Activated T-helper 1 cell treated with Interleukin-2 at 50 U/mL for 16 hours (primary cell): ENCODE data around the gene POLN.
"Not testable (repeated sequence)": the region's sequence is repeated elsewhere in the genome, so short reads cannot be mapped to it uniquely, and the experiment has no call there.

ENCODE experiments used
- DNase-seq: peaks from one replicate; pipeline ENCODE4 v3.0.0-alpha.2; 2020; ENCODE audit warnings: low read depth

The POLN gene

DNA sequence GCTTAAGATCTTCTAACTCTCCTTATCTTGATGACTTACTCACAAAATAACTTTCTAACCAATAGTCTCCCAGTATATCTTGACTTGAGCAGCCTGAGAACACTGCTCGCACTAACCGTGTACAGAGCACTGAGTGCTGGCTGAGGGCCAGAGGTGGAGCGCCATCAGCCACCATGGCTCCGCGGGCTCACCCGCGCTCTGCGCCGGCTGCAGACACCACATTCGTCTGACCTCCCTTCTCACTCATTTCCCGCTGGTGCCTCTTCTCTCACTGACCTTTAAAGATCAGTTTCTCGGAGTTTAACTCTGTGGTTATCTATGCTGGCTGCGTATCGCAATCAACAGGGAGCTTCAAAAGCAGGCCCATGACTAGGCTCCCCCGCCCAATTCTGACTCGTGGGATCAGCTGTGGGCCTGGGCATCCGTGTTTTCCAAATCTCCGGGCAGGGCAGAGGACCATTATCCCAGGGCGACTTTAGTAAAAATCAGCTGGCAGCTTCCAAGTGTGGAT is 78.6 kb downstream of the POLN start:
- no peak for DNase-seq

GRCh38 chr4:2161092-2161703 is 80.7 kb downstream of the POLN start:
- not testable (repeated sequence) for DNase-seq

- no peak for DNase-seq
Measured at GRCh38 chr4:2159931-2160330, 82.0 kb downstream of the POLN start.

DNA sequence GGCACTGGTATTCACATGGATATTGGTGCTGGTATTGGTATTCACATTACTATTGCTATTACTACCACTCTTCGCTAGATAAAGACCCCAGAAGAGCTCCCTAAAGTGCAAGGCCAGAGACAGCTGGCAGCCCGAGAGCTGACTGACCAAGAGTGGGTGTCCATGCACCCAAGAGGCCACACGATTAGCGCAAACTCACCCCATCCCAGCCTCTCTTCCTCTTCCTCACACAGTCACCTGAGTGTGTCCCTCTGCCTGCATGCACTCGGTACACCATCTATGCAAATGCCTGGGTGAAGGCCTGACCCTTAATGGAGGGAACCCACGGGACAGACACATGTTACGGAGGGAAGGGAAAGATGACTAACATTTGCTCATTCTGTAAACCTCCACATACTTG is 86.7 kb downstream of the POLN start:
- DNase-seq, result no peak

DNA sequence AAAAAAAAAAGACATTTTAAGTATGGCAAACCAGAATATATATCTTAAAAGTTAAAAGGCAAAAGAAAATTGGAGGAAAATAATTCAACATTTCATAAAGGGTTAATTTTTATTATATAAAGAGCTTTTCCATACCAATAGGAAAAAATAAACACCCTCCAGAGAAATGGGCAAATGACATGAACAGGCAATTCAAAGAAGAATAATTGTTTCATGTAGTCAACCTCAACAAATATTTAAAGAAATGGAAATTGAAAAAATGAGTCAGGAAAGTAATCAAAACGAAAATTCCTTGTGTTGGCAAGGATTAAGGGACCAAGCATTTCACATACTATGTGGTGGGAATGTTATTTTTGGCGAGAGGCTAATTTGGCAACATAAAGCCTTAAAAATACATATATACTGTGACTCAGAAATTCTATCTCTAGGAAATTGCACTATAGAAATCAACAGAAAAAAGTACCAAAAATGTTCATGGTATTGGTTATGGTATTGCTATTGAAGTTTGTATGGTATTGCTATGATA is 87.6 kb downstream of the POLN start:
- DNase-seq, result no peak

DNA sequence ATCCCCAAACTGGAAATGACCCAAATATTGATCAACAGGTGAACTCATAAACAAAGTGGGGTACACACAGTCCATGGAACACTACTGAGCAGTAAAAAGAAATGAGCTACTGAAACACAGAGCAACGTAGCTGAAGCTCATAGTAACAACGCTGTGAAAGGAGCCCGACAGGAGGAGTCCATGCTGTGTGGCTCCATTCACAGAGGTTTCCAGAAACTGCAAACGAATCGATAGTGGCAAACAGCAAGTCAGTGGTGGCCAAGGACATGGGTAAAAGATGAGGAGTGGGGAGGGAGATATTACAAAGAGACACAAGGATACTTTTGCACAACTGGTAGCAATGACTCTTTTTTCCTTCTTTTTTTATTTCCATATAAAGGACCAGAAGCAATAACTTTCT is 90.4 kb downstream of the POLN start:
- DNase-seq, result no peak

GRCh38 chr4:2150076-2150475 is 91.8 kb downstream of the POLN start:
- no peak for DNase-seq

GRCh38 chr4:2142630-2143427 is 99.1 kb downstream of the POLN start:
- DNase-seq, result no peak

DNA sequence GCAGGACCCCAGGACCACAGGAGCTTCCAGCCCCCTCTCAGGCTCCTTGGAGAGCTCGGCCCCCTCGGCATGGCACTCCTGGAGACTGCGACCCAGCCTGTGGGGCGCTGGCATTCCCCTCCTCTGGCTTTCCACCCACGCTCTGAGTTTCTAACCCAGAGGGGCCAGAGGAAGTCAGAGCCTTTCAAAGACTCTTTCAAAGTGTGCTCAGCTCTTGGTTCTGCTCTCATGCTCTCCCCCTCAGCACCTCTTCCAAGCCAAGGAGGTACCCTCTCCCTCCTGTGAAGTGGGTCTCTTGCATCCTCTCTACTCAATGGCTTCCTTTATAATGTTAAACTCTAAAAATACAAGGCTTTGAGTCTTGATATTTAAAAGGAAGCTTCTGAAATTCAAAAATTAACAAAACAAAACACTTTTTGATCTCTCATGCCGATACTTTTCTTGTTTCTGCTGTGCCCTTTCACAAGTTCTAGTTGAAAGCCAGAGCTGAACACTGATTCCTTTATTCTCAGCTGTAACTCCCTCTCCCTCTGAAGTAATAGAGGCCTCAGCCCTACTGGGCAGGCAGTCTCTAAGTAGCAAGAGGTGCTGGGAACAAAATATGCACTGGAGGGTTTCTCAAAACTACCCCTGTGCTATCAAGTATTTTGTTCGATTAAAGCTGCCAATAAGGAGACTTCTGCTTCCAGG is 100.0 kb downstream of the POLN start:
- no peak for DNase-seq

DNA sequence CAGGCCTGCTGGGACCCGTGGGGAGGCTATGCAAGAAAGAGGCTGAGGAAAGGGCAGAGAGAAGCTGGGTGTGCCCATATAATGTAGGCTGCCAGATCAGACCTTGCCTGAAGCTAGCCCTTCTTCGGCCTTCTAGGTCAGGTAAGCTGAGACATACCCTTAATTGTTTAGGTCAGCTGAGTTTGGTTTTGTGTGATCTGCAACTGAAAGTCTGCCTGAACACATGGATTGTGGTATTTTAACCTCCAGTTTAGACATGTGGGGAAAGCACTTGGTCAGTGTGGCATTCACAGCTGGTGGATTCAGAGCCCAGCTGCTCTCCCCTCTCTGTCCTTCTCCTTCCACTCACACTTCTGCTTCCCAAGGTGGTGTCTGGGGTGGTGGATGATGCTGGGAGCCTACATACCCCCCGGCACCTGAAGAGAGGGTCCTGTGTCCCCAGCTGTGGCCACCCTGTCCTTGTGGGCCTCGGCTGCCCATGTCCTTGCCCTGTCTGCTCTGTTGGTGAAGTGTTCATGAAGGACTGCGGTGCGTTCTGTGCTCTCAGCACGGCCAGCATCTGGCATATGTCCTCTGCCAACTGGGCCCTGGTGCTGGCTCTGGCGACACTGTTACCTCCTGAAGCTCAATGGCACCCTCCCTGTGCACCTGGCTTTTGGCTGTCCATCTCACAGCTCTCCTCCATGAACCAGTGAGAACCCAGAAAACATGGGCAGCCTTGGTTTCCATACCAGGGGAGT is 100.7 kb downstream of the POLN start:
- DNase-seq, result no peak

DNA sequence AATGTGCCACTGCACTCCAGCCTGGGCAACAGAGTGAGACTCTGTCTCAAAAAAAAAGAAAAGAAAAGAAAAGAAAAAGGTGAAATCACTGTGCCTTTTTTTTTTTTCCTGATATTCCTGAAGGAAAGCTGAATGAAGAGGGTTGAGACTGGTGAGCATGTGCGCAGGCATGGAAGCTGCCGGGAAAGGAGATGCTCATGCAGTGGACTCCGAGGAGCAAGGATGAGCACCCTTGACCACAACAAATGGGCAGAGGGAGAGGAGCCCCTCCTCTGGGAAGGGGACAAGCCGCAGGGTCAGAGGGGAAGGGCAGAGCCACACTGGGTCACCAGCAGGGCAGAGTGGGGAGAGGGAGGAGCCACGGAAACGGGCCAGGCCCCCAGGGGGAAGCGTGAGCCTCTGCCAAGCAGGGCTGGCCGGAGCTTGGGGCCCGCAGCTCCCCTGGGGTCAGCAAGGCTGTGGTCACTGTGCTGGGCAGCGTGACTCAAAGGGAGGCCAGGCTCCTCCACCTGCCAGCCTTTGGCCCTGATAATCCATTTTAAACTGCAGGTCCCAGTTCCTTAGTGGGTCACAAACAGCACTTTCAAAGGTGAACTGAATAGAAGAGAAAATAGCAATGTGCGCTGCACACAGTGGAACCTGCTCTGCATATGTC is 102.9 kb downstream of the POLN start:
- DNase-seq, result no peak

DNA sequence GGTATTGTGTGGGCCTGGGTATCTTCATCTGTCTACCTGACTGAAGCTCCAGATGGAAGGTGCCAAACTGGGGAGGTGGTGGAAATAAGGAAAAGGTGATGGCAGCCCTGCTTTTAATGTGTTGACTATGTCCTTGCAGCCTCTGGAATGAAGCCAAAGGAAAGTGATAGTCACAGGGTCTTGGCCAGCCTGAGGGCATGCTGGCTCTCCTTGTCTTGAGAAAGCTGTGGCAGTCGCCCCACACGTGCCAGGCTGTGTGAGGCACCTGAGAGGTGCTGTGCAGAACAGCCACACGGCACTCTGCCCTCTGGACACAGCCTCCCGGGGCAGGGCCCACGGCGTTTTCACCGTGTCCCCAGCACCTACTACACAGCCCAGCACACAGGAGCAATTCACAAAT is 105.2 kb downstream of the POLN start:
- DNase-seq, result no peak

DNA sequence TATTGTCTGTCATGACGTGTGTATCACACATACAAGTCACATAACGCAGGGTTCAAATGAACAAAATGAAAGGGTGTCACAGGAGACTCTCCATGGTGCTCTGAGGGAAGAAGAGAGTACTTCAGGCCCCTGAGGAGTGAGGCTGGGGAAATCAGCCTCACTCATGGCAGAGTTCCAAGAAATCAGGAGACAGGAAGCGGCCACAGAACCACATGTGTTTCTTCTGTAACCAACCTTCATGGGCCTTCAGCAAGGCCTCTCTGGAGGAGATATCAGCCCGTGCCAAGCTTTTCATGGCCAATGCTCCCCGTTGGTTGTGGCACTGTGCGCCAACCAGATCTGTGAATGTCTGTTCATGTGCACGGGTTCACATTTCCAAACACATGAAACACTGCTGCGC is 106.8 kb downstream of the POLN start:
- DNase-seq, result no peak

DNA sequence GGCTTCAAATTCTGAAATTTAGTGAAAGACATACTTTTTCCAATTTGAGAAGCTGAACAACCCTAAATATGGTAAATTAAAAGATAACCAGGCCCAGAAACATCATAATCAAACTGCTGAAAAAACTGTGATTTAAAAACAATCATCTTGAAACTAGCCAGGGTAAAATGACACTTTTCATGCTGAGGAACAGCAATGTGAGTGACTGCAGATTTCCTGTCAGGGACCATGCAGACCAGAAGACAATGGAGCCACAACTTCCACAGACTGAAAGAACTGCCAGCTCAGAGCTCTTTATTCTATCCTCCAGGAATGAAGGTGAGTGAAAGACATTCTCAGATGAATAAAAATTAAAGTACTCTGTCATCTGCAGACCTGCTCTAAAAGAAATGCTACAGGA is 109.5 kb downstream of the POLN start:
- DNase-seq, result no peak

DNA sequence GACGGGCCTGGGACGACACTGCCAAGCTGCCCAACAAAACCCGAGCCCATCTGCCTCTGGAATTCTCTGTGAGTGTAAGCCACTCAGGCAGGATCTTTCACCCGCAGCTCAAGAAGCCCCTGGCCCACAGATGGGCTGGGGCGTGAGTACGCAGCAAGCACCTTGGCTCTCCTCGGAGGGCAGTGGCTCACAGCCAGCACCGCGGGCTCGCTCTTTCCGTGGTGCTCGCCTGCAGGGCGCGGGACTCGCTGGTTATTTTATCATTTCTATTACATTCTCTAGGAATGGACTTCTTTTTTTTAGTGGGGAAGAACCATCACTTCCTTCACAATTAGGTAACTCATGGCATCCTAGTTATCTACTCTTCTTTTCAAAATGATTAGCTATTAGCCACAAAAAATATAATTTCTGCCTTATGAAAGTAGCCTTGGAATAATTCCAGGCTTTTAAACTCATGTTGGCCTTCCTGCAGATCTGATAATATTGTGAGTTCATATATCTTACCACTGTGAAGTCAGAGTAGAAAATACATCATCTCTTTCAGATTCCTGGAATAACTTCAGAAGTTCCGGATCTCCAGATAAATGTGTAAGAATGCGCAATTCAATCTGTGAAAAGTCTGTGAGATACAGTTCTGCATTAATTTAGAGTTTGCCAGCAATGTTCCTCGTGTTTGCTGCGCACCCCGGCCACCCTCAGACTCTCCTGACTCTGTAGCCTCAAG is 114.2 kb downstream of the POLN start:
- no peak for DNase-seq

DNA sequence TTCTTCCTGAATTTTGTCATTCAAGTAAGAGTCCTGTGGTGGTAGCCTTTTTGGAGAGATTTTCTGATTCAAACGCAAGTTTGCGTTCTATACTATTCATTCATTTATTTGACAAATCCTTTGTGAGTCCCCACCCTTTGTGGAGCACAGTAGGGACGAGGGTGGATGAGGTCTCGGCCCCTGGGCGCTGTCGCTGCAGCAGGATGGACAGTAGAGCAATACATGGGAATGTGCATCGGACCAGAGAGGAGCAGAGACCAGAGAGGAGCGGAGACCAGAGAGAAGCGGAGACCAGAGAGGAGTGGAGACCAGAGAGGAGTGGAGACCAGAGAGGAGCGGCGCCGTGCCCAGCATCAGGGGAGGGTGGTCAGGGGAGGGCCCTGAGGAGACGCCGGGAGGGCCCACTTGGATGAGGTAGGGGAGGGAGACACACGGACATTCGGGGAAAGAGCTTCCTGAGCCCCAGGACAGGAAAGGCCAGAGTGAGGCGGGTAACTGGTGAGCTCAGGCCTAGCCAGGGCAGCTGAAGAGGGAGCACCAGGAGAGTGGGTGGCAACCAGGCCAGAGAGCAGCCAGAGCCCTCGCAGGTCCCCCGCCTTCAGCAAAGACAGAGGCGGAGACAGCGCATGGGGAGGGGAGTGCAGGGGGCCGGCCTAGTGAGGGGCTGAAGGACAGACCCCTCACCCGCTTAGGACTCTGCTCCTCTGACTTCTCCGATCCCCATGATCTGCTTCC is 115.4 kb downstream of the POLN start:
- no peak for DNase-seq

GRCh38 chr4:2125831-2126230 is 116.1 kb downstream of the POLN start:
- DNase-seq, result no peak

DNA sequence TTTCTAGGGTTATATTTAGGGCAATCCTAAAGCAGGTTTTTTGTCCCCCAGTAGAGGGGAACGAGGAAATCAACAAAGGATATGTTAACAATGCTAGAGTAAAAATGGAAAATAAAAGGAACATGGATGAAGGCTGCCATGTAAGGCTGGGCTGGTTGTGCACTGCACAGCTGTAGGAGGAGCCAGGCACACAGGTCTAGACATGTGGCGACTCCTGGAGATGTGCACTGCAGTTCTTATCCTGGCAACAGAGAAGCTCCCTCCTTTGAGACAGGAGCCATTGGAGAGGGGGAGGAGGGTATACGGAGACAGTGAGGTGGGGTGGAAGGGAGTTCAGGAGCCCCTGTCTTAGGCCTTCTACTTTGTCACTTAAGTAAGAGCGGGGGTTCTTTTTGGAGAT is 116.9 kb downstream of the POLN start:
- DNase-seq, result no peak

DNA sequence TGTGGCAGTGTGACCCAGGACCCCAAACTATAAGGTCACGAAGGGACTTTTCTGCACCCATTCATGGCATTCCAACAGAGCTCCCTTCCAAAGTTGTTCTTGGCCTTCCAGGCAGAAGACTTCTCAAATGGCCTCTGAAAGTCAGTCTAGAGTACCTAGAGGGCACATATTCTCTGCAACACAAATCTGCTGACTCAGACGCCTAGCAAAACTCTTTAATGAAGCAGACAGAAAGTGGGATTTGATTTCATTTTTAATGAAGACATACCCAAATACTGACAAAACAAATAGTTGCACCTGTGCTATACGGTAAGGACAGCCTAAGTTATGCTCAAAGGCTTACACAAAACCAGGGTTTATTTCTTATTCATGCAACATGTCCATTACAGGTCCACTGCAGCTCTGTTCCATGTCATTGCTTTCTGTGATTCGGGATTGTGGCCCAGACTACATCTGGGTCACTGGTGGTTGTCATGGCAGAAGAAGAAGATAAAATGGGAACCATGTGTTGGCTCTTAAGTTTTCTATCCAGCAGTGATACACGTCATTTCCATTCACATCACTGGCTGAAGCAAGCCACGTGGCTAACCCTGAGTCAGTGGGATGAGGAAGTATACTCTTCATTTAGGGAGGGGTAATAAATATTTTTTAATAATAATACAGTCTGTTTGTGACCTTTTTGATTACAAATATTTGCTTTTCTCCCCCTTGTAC is 125.1 kb downstream of the POLN start:
- no peak for DNase-seq

DNA sequence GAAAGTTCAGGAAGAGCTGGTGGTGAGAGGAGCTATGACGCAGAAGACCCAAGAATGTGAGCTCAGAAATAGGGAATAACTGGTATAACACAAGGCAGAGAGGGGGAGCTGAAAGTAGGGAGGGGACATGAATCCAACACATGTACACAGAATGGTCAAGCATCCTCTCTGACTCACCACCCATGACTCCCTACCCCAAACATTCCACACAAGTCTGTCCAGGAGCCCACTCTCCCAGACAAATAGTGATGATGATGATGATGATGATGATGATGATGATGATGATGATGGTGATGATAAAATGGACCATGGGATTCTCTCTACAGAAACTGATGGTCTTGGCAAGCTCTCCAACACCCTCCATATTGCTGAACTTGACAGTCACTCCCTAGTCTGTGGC is 136.4 kb downstream of the POLN start:
- DNase-seq, result no peak
